GM10248 (cell line): ENCODE data around the gene CLSTN3.

Experiments used
- CTCF ChIA-PET: fragments of 300-600 bp; sonication (Branson Sonifier 250); formaldehyde crosslinking; extraction: SDS; loops from one replicate; lab custom pipeline; 2021; ENCODE audit warnings: antibody characterized with exemption; lab: Yijun Ruan, JAX
- POLR2A ChIA-PET: fragments of 350-650 bp; sonication (Branson Sonifier 250); formaldehyde crosslinking; extraction: SDS; loops from one replicate; lab custom pipeline; 2020; ENCODE audit warnings: antibody characterized with exemption; lab: Yijun Ruan, JAX
- DNase-seq: peaks from one replicate; pipeline ENCODE4 v3.0.0; 2012; ENCODE audit errors: extremely low spot score
- TF ChIP-seq, protein P1 (sequence below): IDR thresholded peaks from 2 replicates; pipeline ENCODE4 v1.5.1; 2012; ENCODE audit warnings: mild to moderate bottlenecking, low read depth; ENCODE audit errors: extremely low read depth, missing control alignments, control extremely low read depth

Gene CLSTN3

DNA sequence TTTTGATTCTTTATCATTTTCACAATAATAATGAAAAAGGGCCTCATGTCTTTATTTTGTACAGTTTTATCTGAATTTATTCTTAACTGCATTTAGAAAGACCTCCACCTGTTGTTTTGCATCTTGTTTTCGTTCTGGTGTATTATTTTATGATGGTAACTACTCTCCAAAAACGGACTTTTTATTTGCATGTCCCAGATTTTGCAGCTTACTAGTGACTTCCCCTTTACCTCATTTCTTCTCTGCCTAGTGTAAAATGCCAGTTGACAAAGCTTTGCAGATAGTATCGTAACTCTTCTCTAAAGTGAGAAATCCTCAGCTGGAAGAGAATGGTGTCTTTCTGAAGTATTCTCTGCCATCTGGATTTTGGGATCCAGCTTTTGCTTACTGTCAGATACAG is 76.5 kb downstream of the CLSTN3 start:
- CTCF ChIA-PET: interaction anchor here (0.9 to 1.8 kb wide), 3 partner anchors 13 to 440 kb away, joined by 3 to 6 read pairs (median 5); partner anchors contain the start of gene PEX5
- TF ChIP-seq, protein P1, sequence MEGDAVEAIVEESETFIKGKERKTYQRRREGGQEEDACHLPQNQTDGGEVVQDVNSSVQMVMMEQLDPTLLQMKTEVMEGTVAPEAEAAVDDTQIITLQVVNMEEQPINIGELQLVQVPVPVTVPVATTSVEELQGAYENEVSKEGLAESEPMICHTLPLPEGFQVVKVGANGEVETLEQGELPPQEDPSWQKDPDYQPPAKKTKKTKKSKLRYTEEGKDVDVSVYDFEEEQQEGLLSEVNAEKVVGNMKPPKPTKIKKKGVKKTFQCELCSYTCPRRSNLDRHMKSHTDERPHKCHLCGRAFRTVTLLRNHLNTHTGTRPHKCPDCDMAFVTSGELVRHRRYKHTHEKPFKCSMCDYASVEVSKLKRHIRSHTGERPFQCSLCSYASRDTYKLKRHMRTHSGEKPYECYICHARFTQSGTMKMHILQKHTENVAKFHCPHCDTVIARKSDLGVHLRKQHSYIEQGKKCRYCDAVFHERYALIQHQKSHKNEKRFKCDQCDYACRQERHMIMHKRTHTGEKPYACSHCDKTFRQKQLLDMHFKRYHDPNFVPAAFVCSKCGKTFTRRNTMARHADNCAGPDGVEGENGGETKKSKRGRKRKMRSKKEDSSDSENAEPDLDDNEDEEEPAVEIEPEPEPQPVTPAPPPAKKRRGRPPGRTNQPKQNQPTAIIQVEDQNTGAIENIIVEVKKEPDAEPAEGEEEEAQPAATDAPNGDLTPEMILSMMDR: no peak

GRCh38 chr12:7207866-7208625 is 77.9 kb downstream of the CLSTN3 start:
- POLR2A ChIA-PET: no interaction called here
- TF ChIP-seq, protein P1: no peak
- CTCF ChIA-PET: interaction anchor here (1.2 to 2.4 kb wide), 3 partner anchors 19 to 430 kb away, joined by 3 to 7 read pairs (median 5); partner anchors contain the start of gene PEX5
- DNase-seq: no peak

More for the DNA sequence above, 76.5 kb downstream of the CLSTN3 start:
- POLR2A ChIA-PET: no interaction called here
- no peak for DNase-seq
